Measurements from ENCODE around the gene CNNM1.

- TF ChIP-seq CTCF (IDR thresholded peaks at IDR 0.05) = no peak
- no peak for TF ChIP-seq POLR2A (IDR thresholded peaks at IDR 0.05)
These were observed 66.7 kb downstream of the CNNM1 start for GRCh38 chr10:99395750-99396445.
